HepG2 (cell line): ENCODE measurements around the gene IWS1. TPM values are rescaled to one million over a fixed set of nuclear protein-coding genes. Genes with fewer than 3 reads are reported as not detected.

ENCODE experiments used
- CBFB ChIP-seq: sonication (generic); formaldehyde crosslinking; IDR thresholded peaks from 2 replicates; pipeline ENCODE4 v1.4.0; 2020; ENCODE audit warnings: missing genetic modification reagents
- CEBPB ChIP-seq: IDR thresholded peaks from 2 replicates; pipeline ENCODE4 v1.6.1; 2011; ENCODE audit warnings: low read depth, low read length, improper control_type of control experiment, borderline replicate concordance
- CSRNP1 ChIP-seq: sonication (generic); formaldehyde crosslinking; IDR thresholded peaks from 2 replicates; pipeline ENCODE4 v1.8.1; 2023; ENCODE audit warnings: mild to moderate bottlenecking, missing genetic modification reagents
- ELF1 ChIP-seq: sonication (generic); formaldehyde crosslinking; IDR thresholded peaks from 2 replicates; pipeline ENCODE4 v1.4.0; 2020; ENCODE audit warnings: missing genetic modification reagents
- FOXC1 ChIP-seq: sonication (generic); formaldehyde crosslinking; IDR thresholded peaks from 2 replicates; pipeline ENCODE4 v1.8.0; 2022; ENCODE audit warnings: mild to moderate bottlenecking, missing genetic modification reagents, borderline replicate concordance
- IRF2 ChIP-seq: IDR thresholded peaks from 2 replicates; pipeline ENCODE4 v1.6.1; 2018; ENCODE audit warnings: missing genetic modification reagents, missing compliant biosample characterization
- JUNB ChIP-seq: sonication (generic); formaldehyde crosslinking; IDR thresholded peaks from 2 replicates; pipeline ENCODE4 v1.8.0; 2022; ENCODE audit warnings: missing genetic modification reagents, mild to moderate bottlenecking, borderline replicate concordance
- KDM4B ChIP-seq: sonication (generic); formaldehyde crosslinking; IDR thresholded peaks from 2 replicates; pipeline ENCODE4 v1.4.0; 2020; ENCODE audit warnings: missing genetic modification reagents
- LBX2 ChIP-seq: sonication (generic); formaldehyde crosslinking; IDR thresholded peaks from 2 replicates; pipeline ENCODE4 v1.5.0; 2020; ENCODE audit warnings: missing genetic modification reagents, mild to moderate bottlenecking, borderline replicate concordance
- MED8 ChIP-seq: sonication (generic); formaldehyde crosslinking; IDR thresholded peaks from 2 replicates; pipeline ENCODE4 v1.8.1; 2023; ENCODE audit warnings: mild to moderate bottlenecking, missing genetic modification reagents; ENCODE audit not compliant: insufficient replicate concordance
- MTF2 ChIP-seq: sonication (generic); formaldehyde crosslinking; IDR thresholded peaks from 2 replicates; pipeline ENCODE4 v1.5.0; 2020; ENCODE audit warnings: missing genetic modification reagents, borderline replicate concordance
- MYC ChIP-seq: sonication (generic); formaldehyde crosslinking; IDR thresholded peaks from 2 replicates; pipeline ENCODE4 v1.9.0; 2021; ENCODE audit warnings: missing genetic modification reagents, borderline replicate concordance
- PLRG1 ChIP-seq: fragments of 450-650 bp; conservative IDR thresholded peaks from 2 replicates; pipeline ENCODE4 v1.6.1; 2016
- PPARG ChIP-seq: conservative IDR thresholded peaks from 2 replicates; pipeline ENCODE4 v1.6.1; 2016; ENCODE audit warnings: missing biosample characterization, missing genetic modification reagents
- RAD51 ChIP-seq: fragments of 450-650 bp; IDR thresholded peaks from 2 replicates; pipeline ENCODE4 v1.6.1; 2016; ENCODE audit warnings: borderline replicate concordance
- SCMH1 ChIP-seq: sonication (generic); formaldehyde crosslinking; IDR thresholded peaks from 2 replicates; pipeline ENCODE4 v1.9.0; 2021; ENCODE audit warnings: missing genetic modification reagents, mild to moderate bottlenecking, borderline replicate concordance
- STAG1 ChIP-seq: sonication (generic); formaldehyde crosslinking; IDR thresholded peaks from 2 replicates; pipeline ENCODE4 v1.4.0; 2020; ENCODE audit warnings: missing genetic modification reagents
- TRIM24 ChIP-seq: sonication (generic); formaldehyde crosslinking; IDR thresholded peaks from 2 replicates; pipeline ENCODE4 v1.8.0; 2022; ENCODE audit warnings: mild to moderate bottlenecking, missing genetic modification reagents
- ZBTB38 ChIP-seq: sonication (generic); formaldehyde crosslinking; IDR thresholded peaks from 2 replicates; pipeline ENCODE4 v1.5.1; 2020; ENCODE audit warnings: mild to moderate bottlenecking, missing genetic modification reagents
- ZNF20 ChIP-seq: sonication (generic); formaldehyde crosslinking; IDR thresholded peaks from 2 replicates; pipeline ENCODE4 v1.4.0; 2020; ENCODE audit warnings: mild to moderate bottlenecking, moderate library complexity, missing genetic modification reagents
- ZNF367 ChIP-seq: sonication (generic); formaldehyde crosslinking; IDR thresholded peaks from 2 replicates; pipeline ENCODE4 v1.4.0; 2020; ENCODE audit warnings: missing genetic modification reagents, borderline replicate concordance
- ZNF609 ChIP-seq: sonication (generic); formaldehyde crosslinking; IDR thresholded peaks from 2 replicates; pipeline ENCODE4 v1.4.0; 2020; ENCODE audit warnings: mild to moderate bottlenecking, missing genetic modification reagents, borderline replicate concordance
- polyA plus RNA-seq, 8 experiments: library from polyadenylated mRNA; depleted of rRNA in 3 of 8; stranded (reverse) in 7 of 8; unstranded in 1 of 8; fragments of >200 nt; fragmentation: Illumina TruSeq in 4 of 8; extraction: Trizol in 4 of 8; gene quantifications; 2 replicates each; pipeline versions ENCODE4 v1.2.1 to v1.2.3, GENCODE V29; 2011 to 2016; ENCODE audit warnings: low read depth in 4 of 8, missing spikeins in 1 of 8, mixed read lengths in 1 of 8; ENCODE audit not compliant: insufficient read depth in 1 of 8
- total RNA-seq, 5 experiments: library from RNA; depleted of rRNA; stranded (reverse); fragments of >200 nt; fragmentation: Illumina TruSeq; extraction: Trizol; gene quantifications; 2 replicates each; pipeline ENCODE4 v1.2.3, GENCODE V29; 2016; ENCODE audit warnings: low read depth in 1 of 5

The IWS1 gene
- total and polyA plus RNA-seq, 2 of the 13 experiments (the other 11 are each of a cell fraction or from before 2014, with no cell fraction given) = 28.9 to 62.3 TPM

- TF ChIP-seq CSRNP1 (no peak), STAG1 (CRISPR knock-in tag) (peak; percentile 28; the same call in 1 of the 2 replicates), MTF2 (CRISPR knock-in tag) (no peak; the same call in none of the 2 replicates), CEBPB (0 out of 2 replicates have a peak, but pooled peaks have one; percentile 14), LBX2 (CRISPR knock-in tag) (no peak), SCMH1 (CRISPR knock-in tag) (no peak), ZNF609 (CRISPR knock-in tag) (peak; percentile 91), TRIM24 (CRISPR knock-in tag) (peak; percentile 81), ELF1 (CRISPR knock-in tag) (peak; percentile 92), ZBTB38 (CRISPR knock-in tag) (peak; percentile 77; the same call in 1 of the 2 replicates), MED8 (no peak), MYC (CRISPR knock-in tag) (peak; percentile 96), ZNF20 (CRISPR knock-in tag) (no peak), FOXC1 (CRISPR knock-in tag) (peak; percentile 93; the same call in 1 of the 2 replicates), ZNF367 (CRISPR knock-in tag) (peak; percentile 96), IRF2 (CRISPR knock-in tag) (peak; percentile 92), RAD51 (no peak), PLRG1 (no peak), JUNB (CRISPR knock-in tag) (no peak), CBFB (CRISPR knock-in tag) (peak; percentile 90), KDM4B (peak; percentile 96), PPARG (peak; percentile 100)
Measured at GRCh38 chr2:127454595-127455565, 71.4 kb downstream of the IWS1 start (continued).
